SJCRH30 (cell line): ENCODE data around the gene SPARC. TPM values are rescaled to one million over a fixed set of nuclear protein-coding genes. Genes with fewer than 3 reads are reported as not detected.
A peak's percentile ranks its signal among the peaks of the same experiment; 100 is the strongest.

Experiments
- DNase-seq, 2 experiments: peaks; one replicate each; pipeline ENCODE4 v3.0.0-alpha.2; 2015 to 2020
- H3K27ac ChIP-seq: fragments of 250-450 bp; sonication (Bioruptor Pico); 2 replicates; pipeline ENCODE4 v1.5.1; 2020; ENCODE audit warnings: mild to moderate bottlenecking, moderate library complexity
- H3K27me3 ChIP-seq: fragments of 250-450 bp; sonication (Bioruptor Pico); 2 replicates; pipeline ENCODE4 v1.5.1; 2020; ENCODE audit warnings: mild to moderate bottlenecking, moderate library complexity
- H3K36me3 ChIP-seq: fragments of 250-450 bp; sonication (Bioruptor Pico); 2 replicates; pipeline ENCODE4 v1.5.1; 2020; ENCODE audit warnings: mild to moderate bottlenecking, moderate library complexity
- H3K4me1 ChIP-seq: fragments of 250-450 bp; sonication (Bioruptor Pico); 2 replicates; pipeline ENCODE4 v1.5.1; 2020; ENCODE audit warnings: mild to moderate bottlenecking, moderate library complexity
- H3K4me3 ChIP-seq: fragments of 250-450 bp; sonication (Bioruptor Pico); 2 replicates; pipeline ENCODE4 v1.5.1; 2020; ENCODE audit warnings: mild to moderate bottlenecking, moderate library complexity
- H3K9me3 ChIP-seq: fragments of 250-450 bp; sonication (Bioruptor Pico); replicated peaks from 2 replicates; pipeline ENCODE4 v1.5.1; 2020; ENCODE audit warnings: mild to moderate bottlenecking, moderate library complexity
- total RNA-seq: library from RNA; depleted of rRNA; stranded (reverse); fragments of >200 nt; shearing (Covaris generic); gene quantifications from 2 replicates; pipeline ENCODE4 v1.2.3, GENCODE V29; 2014

SPARC gene
- total RNA-seq, 1 experiment from 2014 or later = 1,265 TPM

DNA sequence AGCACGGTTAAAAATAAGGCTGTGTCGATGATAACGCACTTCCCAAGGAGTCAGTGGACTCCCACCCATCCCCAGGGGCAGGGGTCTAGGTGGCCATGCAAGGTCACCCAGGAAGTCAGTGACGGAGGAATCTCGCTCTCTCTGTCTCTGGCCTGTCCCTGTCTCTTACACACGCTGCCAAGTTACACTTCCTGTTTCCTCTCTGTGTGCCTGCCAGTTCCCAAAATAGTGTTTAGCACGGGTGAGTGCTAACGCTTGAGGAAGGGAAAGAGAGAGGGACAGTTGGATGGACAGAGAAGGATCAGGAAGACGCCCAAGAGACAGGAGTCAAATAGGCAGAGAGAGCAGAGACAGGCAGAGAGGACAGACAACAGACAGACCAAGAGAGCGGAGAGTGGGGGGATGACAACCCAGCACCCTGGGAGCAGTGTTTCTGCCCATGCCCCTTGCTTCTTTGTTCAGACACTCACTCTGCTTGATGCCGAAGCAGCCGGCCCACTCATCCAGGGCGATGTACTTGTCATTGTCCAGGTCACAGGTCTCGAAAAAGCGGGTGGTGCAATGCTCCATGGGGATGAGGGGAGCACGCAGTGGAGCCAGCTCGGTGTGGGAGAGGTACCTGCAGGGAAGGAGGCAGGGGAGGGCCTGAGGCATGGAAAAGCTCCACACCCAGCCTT is 23.0 kb downstream of the SPARC start:
- H3K4me1 ChIP-seq = no peaks in the 10 kb centered on the region
- no peaks in the 10 kb centered on the region for H3K27me3 ChIP-seq
- DNase-seq = no peak
- peaks cover 66% of the 10 kb centered on the region for H3K36me3 ChIP-seq
- H3K27ac ChIP-seq = no peak overlapping the region
- H3K4me3 ChIP-seq = no peak overlapping the region
- no peaks in the 10 kb centered on the region for H3K9me3 ChIP-seq

- Histone ChIP-seq H3K9me3 (no peaks in the 10 kb centered on the region), H3K36me3 (peaks cover 59% of the 10 kb centered on the region), H3K27ac (no peak overlapping the region), H3K4me1 (no peaks in the 10 kb centered on the region), H3K27me3 (no peaks in the 10 kb centered on the region), H3K4me3 (no peak overlapping the region)
- no peak for DNase-seq
Measured at GRCh38 chr5:151662805-151663204, 23.9 kb downstream of the SPARC start.

- Histone ChIP-seq H3K27ac (no peak overlapping the region), H3K9me3 (no peaks in the 10 kb centered on the region), H3K4me1 (no peaks in the 10 kb centered on the region), H3K4me3 (no peak overlapping the region), H3K27me3 (no peaks in the 10 kb centered on the region), H3K36me3 (peaks cover 54% of the 10 kb centered on the region)
- DNase-seq = no peak
Measured at GRCh38 chr5:151661968-151662732, 24.6 kb downstream of the SPARC start.

GRCh38 chr5:151660616-151661495 is 25.9 kb downstream of the SPARC start:
- Histone ChIP-seq H3K9me3 (no peaks in the 10 kb centered on the region), H3K36me3 (peaks cover 41% of the 10 kb centered on the region), H3K4me1 (no peaks in the 10 kb centered on the region), H3K27me3 (no peaks in the 10 kb centered on the region), H3K27ac (no peak overlapping the region), H3K4me3 (no peak overlapping the region)
- DNase-seq = no peak

- Histone ChIP-seq H3K36me3 (peaks cover 24% of the 10 kb centered on the region), H3K27me3 (no peaks in the 10 kb centered on the region), H3K4me3 (no peak overlapping the region), H3K27ac (no peak overlapping the region), H3K9me3 (no peaks in the 10 kb centered on the region), H3K4me1 (no peaks in the 10 kb centered on the region)
- DNase-seq = peak; percentile 79 to 90
Measured at GRCh38 chr5:151659001-151659754, 27.5 kb downstream of the SPARC start.

- no peaks in the 10 kb centered on the region; the same call in 1 of the 2 replicates for H3K27me3 ChIP-seq
- H3K4me3 ChIP-seq = no peak overlapping the region
- H3K36me3 ChIP-seq = peaks cover 7% of the 10 kb centered on the region
- no peaks in the 10 kb centered on the region for H3K4me1 ChIP-seq
- H3K9me3 ChIP-seq = no peaks in the 10 kb centered on the region
- DNase-seq = no peak
- H3K27ac ChIP-seq = no peak overlapping the region
Measured at GRCh38 chr5:151657114-151657513, 29.6 kb downstream of the SPARC start.

- Histone ChIP-seq H3K27me3 (no peaks in the 10 kb centered on the region; the same call in 1 of the 2 replicates), H3K36me3 (no peaks in the 10 kb centered on the region), H3K9me3 (no peaks in the 10 kb centered on the region), H3K27ac (no peak overlapping the region), H3K4me1 (no peaks in the 10 kb centered on the region), H3K4me3 (no peak overlapping the region)
- no peak for DNase-seq
Measured at GRCh38 chr5:151656311-151656710, 30.4 kb downstream of the SPARC start.

DNA sequence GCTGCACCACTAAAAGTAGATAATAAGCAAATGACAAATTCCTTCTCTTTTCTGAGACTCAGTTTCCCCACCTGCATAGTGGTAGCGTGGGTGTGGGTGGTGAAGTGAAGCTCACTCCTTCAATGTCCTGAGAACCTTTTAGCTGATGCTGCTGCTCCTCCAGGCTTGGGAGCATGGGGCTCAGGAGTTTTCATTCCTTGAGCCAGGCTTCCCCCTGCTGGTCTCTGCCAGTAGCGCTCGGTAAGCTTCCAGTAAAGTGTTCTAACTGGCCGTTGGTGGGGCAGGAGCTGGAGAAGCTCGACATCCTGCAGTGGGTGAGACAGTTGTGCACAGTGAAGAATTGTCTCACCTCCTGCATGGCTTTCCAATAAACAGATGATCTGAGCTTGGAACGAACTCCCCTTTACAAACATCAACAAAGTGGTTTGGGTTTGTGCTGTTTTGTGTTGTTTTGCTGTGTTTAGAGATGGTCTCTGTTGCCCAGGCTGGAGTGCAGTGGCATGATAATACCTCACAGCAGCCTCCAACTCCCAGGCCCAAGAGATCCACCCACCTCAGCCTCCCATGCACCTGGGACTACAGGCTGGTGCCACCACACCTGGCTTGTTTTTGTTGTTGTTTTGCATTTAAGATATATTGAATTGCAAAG is 34.6 kb downstream of the SPARC start:
- no peaks in the 10 kb centered on the region for H3K9me3 ChIP-seq
- peak; percentile 74 to 91 for DNase-seq

DNA sequence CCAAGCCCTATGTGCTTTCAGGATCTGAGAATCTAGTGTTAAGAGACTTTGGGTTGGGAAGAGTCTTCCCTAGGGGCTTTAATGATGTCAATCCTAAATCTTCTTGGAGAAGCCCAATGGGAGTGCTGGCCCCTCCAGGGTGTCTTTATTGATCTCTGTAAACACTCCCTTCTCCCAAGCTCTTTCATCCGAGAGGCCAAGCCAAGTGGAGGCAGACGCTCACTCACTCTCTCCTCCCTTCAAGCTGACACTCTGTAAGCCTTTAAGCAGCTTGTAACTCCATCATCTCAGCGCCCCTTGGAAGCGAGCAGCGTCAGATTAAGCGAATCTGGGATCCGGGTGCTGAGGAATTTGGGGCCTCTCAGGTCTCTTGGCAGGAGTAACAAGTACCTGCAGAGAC is 37.7 kb downstream of the SPARC start:
- H3K27me3 ChIP-seq = no peaks in the 10 kb centered on the region; the same call in 1 of the 2 replicates
- no peak overlapping the region for H3K4me3 ChIP-seq
- no peaks in the 10 kb centered on the region for H3K4me1 ChIP-seq
- no peaks in the 10 kb centered on the region for H3K9me3 ChIP-seq
- no peak for DNase-seq
- no peak overlapping the region for H3K27ac ChIP-seq
- no peaks in the 10 kb centered on the region for H3K36me3 ChIP-seq

More for the DNA sequence above, 34.6 kb downstream of the SPARC start:
- H3K27ac ChIP-seq = no peak overlapping the region
- H3K36me3 ChIP-seq = no peaks in the 10 kb centered on the region
- no peaks in the 10 kb centered on the region for H3K4me1 ChIP-seq
- H3K4me3 ChIP-seq = no peak overlapping the region
- H3K27me3 ChIP-seq = no peaks in the 10 kb centered on the region; the same call in 1 of the 2 replicates

- DNase-seq = no peak
- H3K4me3 ChIP-seq = no peak overlapping the region
- 0 out of 2 replicates have a peak, but pooled peaks cover under 1% of the 10 kb centered on the region for H3K27me3 ChIP-seq
- H3K36me3 ChIP-seq = no peaks in the 10 kb centered on the region
- no peaks in the 10 kb centered on the region for H3K4me1 ChIP-seq
- no peak overlapping the region for H3K27ac ChIP-seq
- H3K9me3 ChIP-seq = no peaks in the 10 kb centered on the region
Measured at GRCh38 chr5:151648089-151648488, 38.6 kb downstream of the SPARC start.

DNA sequence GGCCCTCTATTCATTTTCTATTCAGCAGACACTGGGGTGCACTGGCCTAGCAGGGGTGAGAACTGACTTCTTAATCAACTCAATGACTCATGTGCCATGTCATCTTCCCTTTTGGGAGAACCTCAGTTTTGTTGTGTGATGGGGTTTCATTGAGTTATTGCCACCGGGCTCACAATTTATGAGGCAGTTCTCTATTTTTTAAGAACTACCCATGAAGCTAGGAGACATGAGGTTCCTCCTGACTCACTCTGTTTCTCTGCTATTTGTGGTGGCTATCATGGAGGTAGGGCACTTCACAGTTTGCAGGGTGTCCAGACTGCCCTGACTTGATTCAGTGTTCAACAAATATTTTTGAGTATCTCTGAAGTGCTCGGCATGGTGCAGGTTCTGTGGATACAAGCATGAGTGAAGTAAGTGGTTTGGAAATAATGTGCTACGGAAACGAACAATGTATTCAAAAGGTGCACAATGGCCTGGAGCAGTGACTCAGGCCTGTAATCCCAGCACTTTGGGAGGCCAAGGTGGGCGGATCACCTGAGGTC is 39.3 kb downstream of the SPARC start:
- Histone ChIP-seq H3K4me1 (no peaks in the 10 kb centered on the region), H3K36me3 (no peaks in the 10 kb centered on the region), H3K4me3 (no peak overlapping the region), H3K27me3 (0 out of 2 replicates have a peak, but pooled peaks cover 3% of the 10 kb centered on the region), H3K9me3 (no peaks in the 10 kb centered on the region), H3K27ac (no peak overlapping the region)
- no peak for DNase-seq

DNA sequence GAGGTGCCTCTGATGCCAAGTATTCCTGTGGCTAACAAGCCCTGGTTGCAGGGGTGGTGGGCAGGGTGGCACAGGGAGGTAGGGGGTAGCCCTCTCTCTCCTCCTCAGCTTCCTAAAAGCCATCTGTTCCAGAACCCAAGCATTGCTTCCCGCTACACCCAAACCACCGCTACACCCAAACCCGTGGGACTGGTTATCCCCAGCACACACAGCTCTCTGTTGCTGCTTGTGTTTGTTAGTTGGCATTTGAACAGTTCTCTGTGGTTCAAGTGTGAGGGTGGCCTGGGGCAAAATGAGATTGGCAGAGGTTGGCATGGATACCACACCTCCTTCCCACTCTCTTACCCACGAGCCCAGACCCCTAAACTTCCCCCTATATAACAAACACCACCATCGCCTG is 40.4 kb downstream of the SPARC start:
- H3K36me3 ChIP-seq = no peaks in the 10 kb centered on the region
- DNase-seq = no peak
- no peaks in the 10 kb centered on the region for H3K4me1 ChIP-seq
- no peaks in the 10 kb centered on the region for H3K9me3 ChIP-seq
- H3K4me3 ChIP-seq = no peak overlapping the region
- no peak overlapping the region for H3K27ac ChIP-seq
- H3K27me3 ChIP-seq = 0 out of 2 replicates have a peak, but pooled peaks cover 3% of the 10 kb centered on the region

DNA sequence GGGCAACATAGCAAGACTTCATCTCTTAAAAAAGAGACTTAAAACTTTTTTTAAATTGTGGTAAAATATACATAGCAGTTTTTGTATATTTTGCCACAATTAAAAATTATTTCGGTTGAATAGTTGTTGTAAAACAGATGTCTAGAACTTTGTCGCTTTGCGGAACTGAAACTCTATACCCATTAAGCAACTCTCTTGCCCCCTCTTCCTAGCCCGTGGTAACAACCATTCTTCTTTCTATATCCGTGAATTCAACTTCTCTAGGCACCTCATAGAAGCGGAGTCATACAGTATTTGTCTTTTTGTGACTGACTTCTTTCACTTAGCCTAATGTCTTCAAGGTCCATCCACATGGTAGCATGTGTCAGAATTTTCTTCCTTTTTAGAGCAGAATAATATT is 43.3 kb downstream of the SPARC start:
- Histone ChIP-seq H3K4me1 (no peaks in the 10 kb centered on the region), H3K36me3 (no peaks in the 10 kb centered on the region), H3K9me3 (no peaks in the 10 kb centered on the region), H3K27me3 (0 out of 2 replicates have a peak, but pooled peaks cover 3% of the 10 kb centered on the region), H3K27ac (no peak overlapping the region), H3K4me3 (no peak overlapping the region)
- DNase-seq = no peak
